ENCODE data around the gene GJB4. TPM values are rescaled to one million over a fixed set of nuclear protein-coding genes. Genes with fewer than 3 reads are reported as not detected.
A peak's percentile ranks its signal among the peaks of the same experiment; 100 is the strongest.

Gene GJB4
- total and polyA plus RNA-seq, 4 donors = not detected

DNA sequence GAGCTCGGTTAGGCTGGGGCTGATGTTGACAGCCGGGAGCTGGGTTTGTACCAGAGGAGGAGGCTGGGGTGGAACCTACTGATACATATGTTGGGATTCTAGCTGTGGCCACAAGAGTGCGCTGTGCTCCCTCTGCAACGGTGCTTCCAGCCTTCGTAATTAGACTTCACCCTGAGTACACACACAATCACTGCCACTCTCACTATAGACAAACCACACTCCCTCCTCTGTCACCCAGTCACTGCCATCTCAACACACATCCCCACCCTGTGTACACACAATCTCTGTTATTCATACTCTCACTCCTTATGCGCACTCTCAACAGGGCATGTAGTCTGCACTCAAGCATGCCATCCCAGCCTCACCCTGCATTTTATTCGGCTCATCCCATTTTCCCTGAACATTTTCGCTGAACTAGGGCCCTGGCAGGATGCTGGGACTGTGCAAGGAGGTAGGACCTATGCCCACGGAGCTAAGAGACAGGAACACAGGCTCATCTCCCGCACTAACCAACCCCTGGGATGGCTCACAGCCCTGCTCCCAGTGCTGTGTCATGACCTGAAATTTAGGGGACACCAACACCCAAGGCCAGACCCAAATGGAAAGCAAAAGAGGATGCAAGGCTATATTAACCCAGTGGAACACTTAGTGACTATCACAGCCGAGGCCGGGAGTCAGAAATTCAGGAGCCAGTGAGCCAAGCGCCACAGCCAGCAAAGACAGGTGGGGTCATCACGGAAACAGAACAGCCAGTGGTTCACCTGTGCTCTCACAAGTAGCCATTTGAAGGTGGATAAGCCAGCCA, 27.2 kb downstream of the GJB4 start:
- Histone ChIP-seq H3K27me3 (ENCODE audit: control insufficient read depth in 4 of 4, insufficient read depth in 4 of 4, low read length in 3 of 4) (no peaks in the 10 kb centered on the region), H3K9ac (ENCODE audit: low read depth in 1 of 2, low read length in 2 of 2) (no peak overlapping the region), H3K4me3 (ENCODE audit: low read depth in 1 of 3, low read length in 3 of 3) (no peak overlapping the region), H3K9me3 (ENCODE audit: control insufficient read depth in 4 of 4, low read length in 3 of 4) (no peaks in the 10 kb centered on the region), H3K4me1 (ENCODE audit: control insufficient read depth in 4 of 4, insufficient read depth in 4 of 4, low read length in 3 of 4) (peaks cover 5 to 40% (median 24%) of the 10 kb centered on the region in 4 donors), H3K27ac (ENCODE audit: low read depth in 1 of 2, low read length in 2 of 2) (peak overlapping the region in 1 of 2 donors; percentile 15), H3K36me3 (ENCODE audit: control insufficient read depth in 4 of 4, insufficient read depth in 3 of 4, low read depth in 1 of 4, low read length in 3 of 4) (no peaks in the 10 kb centered on the region)
- WGBS = 45% methylated on average over 14 of the region's 14 CpGs
- peak; percentile 68 for DNase-seq (ENCODE audit: low spot score)
- TF ChIP-seq, protein P1, sequence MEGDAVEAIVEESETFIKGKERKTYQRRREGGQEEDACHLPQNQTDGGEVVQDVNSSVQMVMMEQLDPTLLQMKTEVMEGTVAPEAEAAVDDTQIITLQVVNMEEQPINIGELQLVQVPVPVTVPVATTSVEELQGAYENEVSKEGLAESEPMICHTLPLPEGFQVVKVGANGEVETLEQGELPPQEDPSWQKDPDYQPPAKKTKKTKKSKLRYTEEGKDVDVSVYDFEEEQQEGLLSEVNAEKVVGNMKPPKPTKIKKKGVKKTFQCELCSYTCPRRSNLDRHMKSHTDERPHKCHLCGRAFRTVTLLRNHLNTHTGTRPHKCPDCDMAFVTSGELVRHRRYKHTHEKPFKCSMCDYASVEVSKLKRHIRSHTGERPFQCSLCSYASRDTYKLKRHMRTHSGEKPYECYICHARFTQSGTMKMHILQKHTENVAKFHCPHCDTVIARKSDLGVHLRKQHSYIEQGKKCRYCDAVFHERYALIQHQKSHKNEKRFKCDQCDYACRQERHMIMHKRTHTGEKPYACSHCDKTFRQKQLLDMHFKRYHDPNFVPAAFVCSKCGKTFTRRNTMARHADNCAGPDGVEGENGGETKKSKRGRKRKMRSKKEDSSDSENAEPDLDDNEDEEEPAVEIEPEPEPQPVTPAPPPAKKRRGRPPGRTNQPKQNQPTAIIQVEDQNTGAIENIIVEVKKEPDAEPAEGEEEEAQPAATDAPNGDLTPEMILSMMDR (IDR thresholded peaks at IDR 0.05; ENCODE audit: low read depth, low read length, missing input control) = peak; percentile 92
- TF ChIP-seq FOXA2 (IDR thresholded peaks at IDR 0.05) (peak; percentile 83), HNF4A (conservative IDR thresholded peaks at IDR 0.05) (peak; percentile 84 to 94), TAF1 (conservative IDR thresholded peaks at IDR 0.05) (no peak), SP1 (IDR thresholded peaks at IDR 0.05) (peak; percentile 74), GABPA (IDR thresholded peaks at IDR 0.05 in 1 of 2, conservative IDR thresholded peaks at IDR 0.05 in 1 of 2) (no peak), JUND (IDR thresholded peaks at IDR 0.05) (no peak), RXRA (IDR thresholded peaks at IDR 0.05) (peak; percentile 35 to 52), EGR1 (IDR thresholded peaks at IDR 0.05; ENCODE audit: low read depth in 2 of 2) (no peak), NR2F2 (IDR thresholded peaks at IDR 0.05) (no peak), FOXA1 (IDR thresholded peaks at IDR 0.05) (peak; percentile 79), RAD21 (IDR thresholded peaks at IDR 0.05) (peak; percentile 94 to 97), YY1 (IDR thresholded peaks at IDR 0.05) (no peak), REST (IDR thresholded peaks at IDR 0.05) (peak; percentile 30), HNF4G (IDR thresholded peaks at IDR 0.05) (peak; percentile 85)
- TF ChIP-seq, protein P2, sequence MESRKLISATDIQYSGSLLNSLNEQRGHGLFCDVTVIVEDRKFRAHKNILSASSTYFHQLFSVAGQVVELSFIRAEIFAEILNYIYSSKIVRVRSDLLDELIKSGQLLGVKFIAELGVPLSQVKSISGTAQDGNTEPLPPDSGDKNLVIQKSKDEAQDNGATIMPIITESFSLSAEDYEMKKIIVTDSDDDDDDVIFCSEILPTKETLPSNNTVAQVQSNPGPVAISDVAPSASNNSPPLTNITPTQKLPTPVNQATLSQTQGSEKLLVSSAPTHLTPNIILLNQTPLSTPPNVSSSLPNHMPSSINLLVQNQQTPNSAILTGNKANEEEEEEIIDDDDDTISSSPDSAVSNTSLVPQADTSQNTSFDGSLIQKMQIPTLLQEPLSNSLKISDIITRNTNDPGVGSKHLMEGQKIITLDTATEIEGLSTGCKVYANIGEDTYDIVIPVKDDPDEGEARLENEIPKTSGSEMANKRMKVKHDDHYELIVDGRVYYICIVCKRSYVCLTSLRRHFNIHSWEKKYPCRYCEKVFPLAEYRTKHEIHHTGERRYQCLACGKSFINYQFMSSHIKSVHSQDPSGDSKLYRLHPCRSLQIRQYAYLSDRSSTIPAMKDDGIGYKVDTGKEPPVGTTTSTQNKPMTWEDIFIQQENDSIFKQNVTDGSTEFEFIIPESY (IDR thresholded peaks at IDR 0.05) = no peak
- TF ChIP-seq, protein P3, sequence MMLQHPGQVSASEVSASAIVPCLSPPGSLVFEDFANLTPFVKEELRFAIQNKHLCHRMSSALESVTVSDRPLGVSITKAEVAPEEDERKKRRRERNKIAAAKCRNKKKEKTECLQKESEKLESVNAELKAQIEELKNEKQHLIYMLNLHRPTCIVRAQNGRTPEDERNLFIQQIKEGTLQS (IDR thresholded peaks at IDR 0.05) = no peak
- TF ChIP-seq, protein P4, sequence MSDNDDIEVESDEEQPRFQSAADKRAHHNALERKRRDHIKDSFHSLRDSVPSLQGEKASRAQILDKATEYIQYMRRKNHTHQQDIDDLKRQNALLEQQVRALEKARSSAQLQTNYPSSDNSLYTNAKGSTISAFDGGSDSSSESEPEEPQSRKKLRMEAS (IDR thresholded peaks at IDR 0.05) = no peak
